ENCODE data around the gene TCF20.

TCF20 gene

DNA sequence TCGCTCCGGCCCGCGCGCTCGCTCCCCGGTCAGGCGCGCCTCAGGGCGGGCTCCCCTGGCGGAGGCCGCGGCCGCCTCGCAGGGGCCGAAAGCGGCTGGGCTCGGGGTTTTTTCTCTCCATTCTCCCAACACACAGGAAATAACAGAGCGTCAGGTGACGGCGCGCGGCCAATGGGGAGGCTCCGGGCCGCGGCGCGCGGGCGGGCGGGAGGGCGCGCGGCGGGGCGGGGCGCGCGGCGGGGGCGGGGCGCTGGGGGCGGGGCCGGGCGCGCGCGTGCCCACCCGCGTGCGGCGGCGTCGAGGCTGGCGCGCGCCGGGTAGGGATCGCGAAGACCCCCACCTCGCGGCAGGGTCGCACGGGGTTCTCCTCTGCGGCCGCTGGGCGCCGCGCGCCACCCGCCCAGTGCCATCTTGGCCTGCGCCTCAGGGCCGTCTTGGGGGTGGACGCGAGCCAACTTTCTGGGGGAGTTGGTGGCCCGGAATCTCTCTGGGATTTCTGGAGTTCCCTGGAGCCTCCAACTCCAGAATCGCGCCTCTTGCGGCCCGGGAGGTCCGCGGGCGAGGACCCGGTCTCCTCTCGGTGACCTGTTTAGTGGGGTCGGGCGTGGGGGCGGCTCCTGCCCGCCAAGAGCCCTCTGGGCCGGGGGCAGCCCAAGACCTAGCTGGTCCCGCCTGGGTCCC, at the start of gene TCF20:
TCF20 (minus strand) TSS at position 144 of the 681 bp plus-strand sequence. CDS start 55,348 bp downstream, outside the sequence.
- peak; percentile 57 to 76 for DNase-seq

GRCh38 chr22:42319386-42319785, 48.9 kb upstream of the TCF20 start:
- no peak for DNase-seq

- DNase-seq = no peak
These were observed 48.5 kb upstream of the TCF20 start for GRCh38 chr22:42318967-42319366.

DNA sequence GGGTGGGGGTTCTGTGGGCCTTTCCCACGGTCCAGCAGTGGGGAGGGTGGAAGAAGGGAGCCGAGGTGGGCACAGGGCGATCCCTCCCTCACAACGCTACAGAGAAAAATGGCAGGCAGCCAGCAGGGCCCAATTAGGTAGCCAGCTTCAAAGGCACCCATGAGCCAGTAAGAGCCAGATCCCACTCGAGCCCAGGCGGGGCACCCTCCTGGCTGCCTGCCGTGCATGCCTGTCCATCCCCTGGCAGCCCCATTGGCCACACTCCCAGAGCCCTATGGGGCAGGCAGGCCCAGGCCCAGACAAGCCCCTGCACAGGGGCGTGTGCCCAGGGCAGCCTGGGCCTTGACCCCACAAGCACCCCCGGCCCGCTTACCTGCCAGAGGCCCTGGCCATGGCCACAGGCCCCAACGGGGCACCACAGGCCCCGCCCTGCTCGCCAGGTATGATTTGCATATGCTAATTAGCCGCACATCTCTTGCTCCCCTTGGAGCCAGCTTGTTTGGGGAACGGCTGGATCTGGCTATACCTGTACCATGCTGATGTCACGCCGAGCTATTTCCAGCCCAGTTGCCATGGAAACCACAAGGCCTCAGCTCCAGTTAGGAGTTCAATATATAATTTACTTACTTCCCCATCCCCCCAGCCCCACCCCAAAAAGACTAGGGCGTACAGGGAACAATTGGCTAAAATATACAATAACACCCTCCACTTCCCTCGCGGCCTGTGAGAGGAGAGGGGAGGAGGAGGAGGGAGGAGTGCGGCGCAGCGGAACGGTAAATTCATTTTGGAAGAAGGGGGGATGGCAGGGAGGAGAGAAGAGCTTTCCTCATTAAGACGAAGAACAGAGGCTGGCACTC, 47.5 kb upstream of the TCF20 start:
- DNase-seq = peak; percentile 62 to 63

GRCh38 chr22:42317008-42317407, 46.6 kb upstream of the TCF20 start:
- DNase-seq = no peak

DNA sequence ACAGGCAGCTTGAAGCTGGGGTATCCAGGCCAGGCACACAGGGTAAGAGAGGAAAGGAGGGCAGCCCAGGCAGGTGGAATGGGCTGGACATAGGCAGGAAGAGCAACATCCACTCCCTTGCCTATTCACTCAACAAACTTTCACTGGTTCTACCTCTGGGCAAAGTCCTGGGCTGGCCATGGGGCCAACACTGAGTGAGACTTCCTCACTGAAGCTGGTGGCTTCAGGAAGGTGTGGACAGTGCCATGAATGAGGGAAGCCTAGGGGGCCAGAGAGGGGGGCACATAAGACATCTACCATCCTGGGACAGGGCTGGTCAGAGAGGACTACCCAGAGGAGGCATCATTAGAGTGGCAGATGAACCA, 44.9 kb upstream of the TCF20 start:
- no peak for DNase-seq

DNA sequence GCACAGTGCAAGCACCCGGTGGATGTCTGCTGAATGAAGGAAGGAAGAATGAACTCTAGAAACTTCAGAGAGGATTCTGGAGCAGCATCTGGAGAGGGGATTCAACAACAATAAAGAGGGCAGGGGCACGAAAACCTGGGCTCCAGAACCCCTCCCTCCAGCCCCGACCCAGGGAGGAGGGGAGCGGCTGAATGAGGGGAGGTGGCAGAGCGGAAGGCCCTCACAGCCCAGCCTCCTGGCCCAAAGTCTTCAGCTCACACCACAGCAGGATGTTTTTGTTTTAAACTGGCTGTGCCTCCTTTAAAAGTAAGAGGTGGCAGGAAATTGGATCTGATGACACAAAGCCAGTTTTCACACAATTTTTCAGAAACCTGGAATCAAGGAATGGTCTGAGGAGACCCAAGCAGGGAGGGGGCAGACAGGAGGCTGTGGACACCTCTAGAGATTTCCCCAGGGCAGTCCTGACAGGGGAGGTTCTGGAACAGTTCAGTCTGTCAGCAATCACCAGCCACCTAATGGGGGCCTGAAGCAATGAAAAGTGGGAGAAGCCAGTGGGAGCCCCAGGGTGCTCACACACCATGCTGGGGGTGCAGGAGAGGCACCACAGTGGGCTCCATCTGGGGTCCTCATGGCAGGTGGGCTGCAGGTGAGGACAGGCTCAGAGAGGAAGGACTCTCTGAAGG, 44.4 kb upstream of the TCF20 start:
- DNase-seq = no peak

GRCh38 chr22:42313804-42314581, 43.5 kb upstream of the TCF20 start:
- DNase-seq = peak; percentile 80 to 91

GRCh38 chr22:42313204-42313603, 42.8 kb upstream of the TCF20 start:
- no peak for DNase-seq

DNA sequence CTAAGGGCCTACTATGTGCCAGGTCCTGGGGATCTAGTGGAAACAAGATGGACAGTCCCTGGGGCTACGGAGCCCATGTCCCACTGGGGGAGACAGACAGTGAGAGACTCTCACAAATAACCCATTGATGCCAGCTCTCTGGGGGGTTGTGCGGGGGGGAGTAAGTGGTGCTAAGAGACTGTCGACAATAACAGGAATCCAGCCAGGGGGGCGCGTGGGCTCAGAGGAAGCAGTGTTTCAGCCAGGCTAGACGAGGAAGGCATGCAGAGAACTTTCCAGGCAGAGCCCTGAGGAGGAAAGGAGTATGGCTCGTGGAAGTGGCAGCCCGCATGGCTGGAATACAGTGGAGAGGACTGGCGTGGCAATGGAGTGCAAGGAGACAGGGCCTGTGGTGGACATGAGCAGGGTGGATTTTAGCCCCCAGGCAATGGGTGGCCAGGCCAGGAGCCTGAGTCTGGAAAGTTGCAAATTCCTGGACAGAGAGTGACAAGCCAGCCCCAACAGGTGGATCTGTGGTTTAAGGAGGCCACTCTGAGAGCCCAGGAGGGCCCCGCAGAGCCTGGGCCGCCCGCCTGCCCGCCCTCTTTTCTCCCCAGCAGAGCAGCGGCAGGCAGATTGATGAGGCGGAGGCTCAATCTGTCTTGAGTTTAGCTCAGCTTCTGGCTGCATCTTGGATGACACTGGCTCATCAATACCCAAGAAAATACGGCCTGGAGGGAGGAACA, 40.0 kb upstream of the TCF20 start:
- no peak for DNase-seq

- DNase-seq = no peak
These were observed 39.4 kb upstream of the TCF20 start for GRCh38 chr22:42309865-42310264.

GRCh38 chr22:42308892-42309468, 38.5 kb upstream of the TCF20 start:
- DNase-seq = no peak

DNA sequence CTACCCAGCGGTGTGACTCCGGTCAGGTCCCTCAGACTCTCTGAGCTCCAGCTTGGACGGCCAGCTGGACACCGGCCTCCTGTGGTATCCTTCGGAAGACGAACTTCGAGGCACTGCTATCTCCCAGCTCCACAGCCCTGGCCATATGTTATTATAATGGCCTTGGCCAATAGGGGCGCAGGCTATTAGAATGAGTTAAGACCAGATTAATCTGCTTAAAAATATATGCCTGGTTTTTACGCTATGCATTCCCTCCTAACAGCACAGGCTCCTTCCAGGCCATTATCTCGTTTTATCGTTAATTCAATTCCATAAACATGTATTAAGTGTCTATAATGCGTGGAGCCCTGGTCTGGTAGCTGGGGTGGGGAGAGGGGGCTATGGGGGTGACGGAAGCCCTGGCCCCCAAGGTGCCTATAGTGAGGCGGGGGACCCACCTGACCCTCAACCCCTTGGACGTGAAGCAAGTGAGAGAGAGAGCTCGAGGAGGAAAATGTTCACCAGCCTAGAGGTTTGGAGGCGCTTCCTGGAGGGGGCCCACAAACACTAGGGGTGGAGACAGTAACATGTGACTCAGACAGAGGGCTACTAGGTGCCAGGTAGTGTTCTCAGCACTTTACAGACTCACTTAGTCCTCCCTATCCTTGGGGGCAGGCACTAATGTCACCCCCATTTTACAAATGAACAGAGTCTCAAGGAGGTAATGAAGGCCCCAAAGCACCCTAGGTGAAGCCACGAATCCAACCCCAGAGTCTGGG, 37.5 kb upstream of the TCF20 start:
- no peak for DNase-seq

- no peak for DNase-seq
These were observed 35.6 kb upstream of the TCF20 start for GRCh38 chr22:42306010-42306409.

GRCh38 chr22:42304324-42304790, 33.9 kb upstream of the TCF20 start:
- DNase-seq = no peak

DNA sequence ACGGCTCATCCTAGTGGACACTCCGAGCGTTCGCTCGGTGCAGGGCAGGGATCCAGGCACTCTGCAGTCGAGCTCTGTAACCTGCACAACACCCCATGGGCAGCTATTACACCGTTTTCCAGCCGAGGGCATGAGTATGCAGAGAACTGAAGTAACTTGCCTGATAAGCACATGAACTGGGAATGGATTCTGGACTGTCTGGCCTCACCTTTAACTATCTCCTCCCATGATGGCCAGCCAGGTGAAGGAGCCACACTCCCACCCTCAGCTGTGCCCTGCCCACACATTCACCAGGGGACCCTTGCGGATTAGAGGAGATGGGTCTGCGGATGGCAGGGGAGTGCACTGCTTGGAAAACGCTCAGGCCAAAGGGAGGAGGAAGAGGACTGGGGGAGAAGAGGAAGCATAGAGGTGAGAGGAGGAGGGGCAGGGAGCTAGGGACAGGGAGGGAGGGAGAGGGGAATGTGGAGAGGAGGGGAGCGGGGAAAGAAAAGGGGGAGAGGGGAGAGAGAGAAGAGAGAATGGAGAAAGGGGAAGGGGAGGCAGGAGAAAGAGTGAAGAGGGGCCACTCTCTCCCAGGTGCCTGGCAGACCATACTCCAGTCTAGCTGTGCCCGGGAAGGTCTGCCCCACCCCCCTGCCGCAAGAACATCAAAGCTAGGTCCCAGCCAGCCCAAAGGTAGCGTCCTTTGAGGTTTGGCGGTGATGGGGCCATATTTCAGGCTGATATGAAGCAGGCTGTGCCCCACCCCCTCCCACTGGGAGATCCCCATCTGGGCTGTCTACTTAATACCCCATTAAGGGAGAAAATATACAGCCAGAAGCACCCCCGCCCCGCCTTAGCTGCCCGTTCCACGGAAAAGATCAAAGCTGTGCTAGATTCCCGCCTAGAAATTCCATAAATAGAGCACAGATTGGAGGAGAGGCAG, 33.2 kb upstream of the TCF20 start:
- DNase-seq = no peak

GRCh38 chr22:42301742-42302102, 31.3 kb upstream of the TCF20 start:
- no peak for DNase-seq

GRCh38 chr22:42301077-42301741, 30.8 kb upstream of the TCF20 start:
- DNase-seq = no peak

Measured in NCI-H2081 (cell line).